Stimulated activated CD4-positive, alpha-beta T cell treated with anti-CD3 and anti-CD28 coated beads, Interleukin-1b, Interleukin-23, amount 100 ng/mL, for 48 hours (primary cell): ENCODE results near the gene AAMDC.

Experiments
- DNase-seq: peaks from one replicate; pipeline ENCODE4 v3.0.0-alpha.2; 2020

AAMDC gene

GRCh38 chr11:77820565-77821348 lies at the start of gene AAMDC, which contains the start of gene RSF1:
AAMDC (plus strand) TSS chr11:77821144; CDS start chr11:77842497, 21,353 bp downstream.
RSF1 (minus strand) TSS chr11:77820722; CDS start chr11:77820714, 8 bp downstream.
- DNase-seq, result peak; percentile 97

- DNase-seq, result no peak
Measured at GRCh38 chr11:77775936-77776335, 45.0 kb upstream of the AAMDC start.

DNA sequence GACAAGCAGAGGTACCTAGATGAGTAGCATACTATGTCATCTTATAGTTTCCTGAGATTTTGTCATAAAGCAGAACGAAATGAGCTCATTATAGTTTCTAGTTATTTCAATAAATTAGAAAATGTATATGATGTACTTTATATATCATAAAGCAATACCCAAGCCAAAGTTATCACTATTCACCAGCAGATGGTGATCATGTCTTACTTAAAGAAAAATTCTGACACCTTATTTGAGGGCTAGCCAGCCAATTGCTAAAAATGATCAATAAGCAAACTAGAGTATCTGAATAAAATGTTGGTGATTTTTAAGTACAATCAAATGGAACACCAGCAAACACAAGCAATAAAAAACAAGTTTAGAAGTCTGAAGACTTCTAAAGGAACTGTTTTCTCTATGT lies 44.5 kb upstream of the AAMDC start:
- DNase-seq, result no peak

DNA sequence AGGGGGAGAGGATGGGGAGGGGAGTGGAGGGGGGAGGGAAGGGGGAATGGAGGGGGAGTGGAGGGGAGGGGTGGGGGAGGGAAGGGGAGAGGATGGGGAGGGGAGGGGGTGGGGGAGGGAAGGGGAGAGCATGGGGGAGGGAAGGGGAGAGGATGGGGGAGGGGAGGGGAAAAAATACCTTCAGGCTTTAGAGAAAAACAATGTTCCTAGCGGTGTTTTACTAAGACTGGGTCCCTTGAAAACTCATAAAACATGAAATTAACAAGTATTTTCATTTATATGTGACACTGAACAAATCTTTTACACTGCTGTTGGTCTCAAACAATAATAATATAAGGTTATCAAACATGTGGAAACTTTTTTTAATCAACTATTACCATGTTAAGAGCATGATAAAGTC lies 42.8 kb upstream of the AAMDC start:
- no peak for DNase-seq

- no peak for DNase-seq
Measured at GRCh38 chr11:77778549-77778948, 42.4 kb upstream of the AAMDC start.

DNA sequence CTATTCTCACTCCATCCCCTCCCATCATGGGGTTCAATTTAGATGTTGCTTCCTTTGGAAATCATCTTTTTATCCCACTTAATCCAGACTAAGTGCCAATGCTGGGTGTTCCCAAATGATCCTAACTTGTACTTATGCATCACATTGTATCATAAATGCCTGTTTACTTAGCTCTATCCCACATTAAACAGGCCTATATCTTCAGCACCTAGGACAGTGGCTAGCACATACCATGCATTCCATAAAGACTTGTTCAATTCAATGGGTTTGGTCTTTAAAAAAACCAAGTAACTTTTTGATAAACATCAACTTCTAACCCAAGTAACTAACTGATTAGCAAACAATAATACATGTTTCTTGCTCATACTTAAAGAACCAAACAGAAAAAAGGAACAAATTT lies 41.0 kb upstream of the AAMDC start:
- no peak for DNase-seq

- DNase-seq, result no peak
Measured at GRCh38 chr11:77783025-77783424, 37.9 kb upstream of the AAMDC start.

- no peak for DNase-seq
Measured at GRCh38 chr11:77784572-77784971, 36.4 kb upstream of the AAMDC start.

DNA sequence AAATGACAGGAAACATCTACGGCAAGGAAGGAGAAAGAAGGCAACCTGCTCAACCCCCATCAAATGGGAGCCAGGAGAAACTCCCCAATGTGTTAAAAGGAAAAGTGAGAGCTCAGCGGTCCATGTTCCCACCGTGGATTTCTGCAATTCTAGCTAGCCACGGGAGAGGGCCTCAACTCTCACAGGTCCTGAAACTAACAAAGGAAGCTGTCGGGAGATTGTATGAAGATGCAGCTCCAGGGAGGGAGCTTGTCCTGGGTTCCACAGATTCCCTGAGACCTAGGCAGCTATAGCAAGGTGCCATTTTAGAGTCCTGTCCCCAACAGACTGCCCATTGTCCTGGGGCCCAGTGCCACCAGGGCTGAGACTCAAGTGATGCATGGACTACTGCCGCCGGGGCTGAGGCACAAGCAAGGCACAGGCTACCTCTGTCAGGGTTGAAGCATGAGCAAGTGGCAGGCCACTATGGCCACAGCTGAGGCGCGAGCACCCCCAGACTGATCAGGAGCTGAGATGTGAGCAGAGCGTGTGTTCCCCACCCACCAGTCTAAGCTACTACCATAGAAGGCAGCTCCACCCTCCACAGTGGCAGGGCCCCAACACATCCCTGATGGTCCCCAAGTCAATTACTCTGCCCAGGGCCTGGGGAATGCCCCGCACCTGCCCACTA lies 31.7 kb upstream of the AAMDC start:
- no peak for DNase-seq

- no peak for DNase-seq
Measured at GRCh38 chr11:77789731-77790476, 31.0 kb upstream of the AAMDC start.

DNA sequence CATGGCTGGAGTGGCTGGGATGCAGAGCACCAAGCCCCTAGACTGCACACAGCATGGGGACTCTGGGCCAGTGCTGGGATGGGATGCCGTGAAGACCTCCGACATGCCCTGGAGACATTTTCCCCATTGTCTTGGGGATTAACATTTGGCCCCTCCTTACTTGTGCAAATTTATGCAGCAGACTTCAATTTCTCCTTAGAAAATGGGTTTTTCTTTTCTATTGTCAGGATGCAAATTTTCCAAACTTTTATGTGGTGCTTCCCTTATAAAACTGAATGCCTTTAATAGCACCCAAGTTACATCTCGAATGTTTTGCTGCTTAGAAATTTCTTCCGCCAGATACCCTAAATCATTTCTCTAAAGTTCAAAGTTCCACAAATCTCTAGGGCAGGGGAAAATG lies 29.6 kb upstream of the AAMDC start:
- DNase-seq, result no peak

DNA sequence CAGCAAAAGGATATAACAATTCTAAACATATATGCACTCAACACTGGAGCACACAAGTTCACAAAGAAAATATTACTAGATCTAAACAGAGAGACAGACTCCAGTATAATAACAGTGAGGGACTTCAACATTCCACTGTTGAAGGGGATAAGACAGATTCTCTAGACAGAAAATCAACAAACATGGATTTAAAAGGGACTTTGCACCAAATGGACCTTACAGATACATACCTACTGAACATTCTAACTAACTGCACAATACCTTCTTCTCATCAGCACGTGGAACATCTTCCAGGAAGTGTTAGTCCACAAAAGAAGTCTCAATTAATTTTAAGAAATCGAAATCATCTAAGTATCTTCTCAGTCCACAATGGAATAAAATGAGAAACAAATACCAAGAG lies 27.0 kb upstream of the AAMDC start:
- no peak for DNase-seq

- DNase-seq, result no peak
Measured at GRCh38 chr11:77799338-77799737, 21.6 kb upstream of the AAMDC start.

DNA sequence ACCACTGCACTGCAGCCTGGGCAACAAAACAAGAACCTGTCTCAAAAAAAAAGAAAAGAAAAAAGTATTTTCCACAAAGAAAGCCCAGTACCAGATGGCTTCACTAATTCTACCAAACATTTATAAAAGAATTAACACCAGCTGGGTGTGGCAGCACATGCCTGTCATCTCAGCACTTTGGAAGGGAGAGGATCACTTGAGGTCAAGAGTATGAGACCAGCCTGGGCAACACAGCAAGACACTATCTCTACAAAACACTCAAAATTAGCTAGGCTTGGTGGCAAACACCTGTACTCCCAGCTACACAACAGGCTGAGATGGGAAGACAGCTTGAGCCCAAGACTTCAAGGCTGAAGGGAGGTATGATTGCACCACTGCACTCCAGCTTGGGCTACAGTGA lies 20.5 kb upstream of the AAMDC start:
- DNase-seq, result no peak

GRCh38 chr11:77801477-77801876 lies 19.5 kb upstream of the AAMDC start:
- no peak for DNase-seq

- no peak for DNase-seq
Measured at GRCh38 chr11:77806415-77806814, 14.5 kb upstream of the AAMDC start.

DNA sequence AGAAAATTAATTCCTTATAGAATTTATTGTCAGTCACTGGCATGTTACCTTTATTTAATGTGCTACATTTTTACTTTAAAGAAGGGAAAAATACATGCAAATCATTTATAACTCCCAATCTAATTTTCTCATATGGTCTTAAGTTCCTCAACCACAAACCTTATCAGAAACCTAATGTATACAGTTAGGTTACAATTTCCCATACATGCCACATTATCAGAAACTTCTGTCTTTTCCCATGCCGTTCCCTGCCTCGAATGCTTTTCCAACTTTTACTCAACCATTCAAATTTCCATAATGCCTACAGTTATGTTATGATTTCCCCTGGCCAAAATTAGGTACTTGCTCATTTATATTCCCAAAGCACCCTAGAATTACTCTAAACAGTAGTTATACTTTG lies 14.0 kb upstream of the AAMDC start:
- no peak for DNase-seq

- no peak for DNase-seq
Measured at GRCh38 chr11:77813256-77813655, 7.7 kb upstream of the AAMDC start.

GRCh38 chr11:77814848-77815247 lies 6.1 kb upstream of the AAMDC start:
- no peak for DNase-seq

- DNase-seq, result no peak
Measured at GRCh38 chr11:77815459-77815858, 5.5 kb upstream of the AAMDC start.

DNA sequence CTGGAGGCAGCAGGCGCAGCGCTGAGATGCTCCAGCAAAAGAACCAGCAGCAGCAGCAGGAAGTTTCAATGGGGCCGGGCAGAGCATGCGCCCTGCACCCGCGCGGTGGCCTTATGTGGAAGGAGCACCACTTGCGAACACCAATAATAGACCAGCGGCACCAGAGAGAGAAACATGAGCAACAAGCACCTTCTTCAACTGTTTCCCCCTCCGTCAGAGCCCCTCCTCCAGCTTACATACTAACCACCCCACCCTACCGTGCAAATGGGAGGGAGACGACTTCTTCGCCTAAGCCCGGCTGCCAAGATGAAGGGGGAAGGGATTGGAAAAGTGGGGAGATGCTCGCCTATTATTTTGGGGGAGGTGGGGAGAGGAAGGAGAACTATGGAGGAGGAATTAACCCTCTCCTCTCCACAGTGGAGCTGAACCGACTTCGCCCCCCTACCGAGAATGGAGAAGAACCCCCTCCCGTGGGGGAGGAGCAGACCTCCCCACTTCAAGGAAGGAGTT lies 1.5 kb upstream of the AAMDC start:
- DNase-seq, result peak; percentile 84

DNA sequence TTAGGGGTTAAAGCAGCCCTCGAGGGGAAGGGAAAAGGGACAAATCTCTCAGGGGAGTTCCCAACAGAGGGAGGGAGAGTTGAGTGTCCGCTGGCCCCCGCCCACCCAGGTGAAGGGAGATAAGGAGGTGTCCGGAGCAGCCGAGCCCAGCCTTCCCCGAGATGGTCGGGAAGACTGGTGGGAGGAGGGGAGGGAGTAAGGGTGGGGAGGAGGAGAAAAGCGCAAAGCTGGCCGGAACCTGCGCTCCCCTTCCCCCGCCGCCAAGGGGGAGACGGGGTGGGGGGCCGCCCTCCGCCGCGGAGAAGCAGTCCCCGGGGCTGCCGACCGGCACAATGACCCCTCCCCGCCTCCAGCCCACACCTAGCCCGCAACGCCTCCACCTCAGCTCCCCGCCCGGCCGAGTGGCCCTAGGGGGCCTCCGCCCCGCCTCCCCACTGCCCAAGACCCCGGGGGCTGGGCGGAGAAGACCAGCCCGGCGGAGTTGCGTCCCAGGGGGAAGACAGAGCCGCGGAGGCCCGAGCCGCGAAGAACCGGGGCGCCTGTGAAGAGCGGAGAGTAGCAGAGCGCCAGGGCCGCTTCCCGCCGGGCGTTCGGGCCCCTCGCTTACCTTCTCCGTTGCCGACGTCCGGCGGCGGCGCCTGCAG lies 901 bp upstream of the AAMDC start:
- peak; percentile 25 for DNase-seq

DNA sequence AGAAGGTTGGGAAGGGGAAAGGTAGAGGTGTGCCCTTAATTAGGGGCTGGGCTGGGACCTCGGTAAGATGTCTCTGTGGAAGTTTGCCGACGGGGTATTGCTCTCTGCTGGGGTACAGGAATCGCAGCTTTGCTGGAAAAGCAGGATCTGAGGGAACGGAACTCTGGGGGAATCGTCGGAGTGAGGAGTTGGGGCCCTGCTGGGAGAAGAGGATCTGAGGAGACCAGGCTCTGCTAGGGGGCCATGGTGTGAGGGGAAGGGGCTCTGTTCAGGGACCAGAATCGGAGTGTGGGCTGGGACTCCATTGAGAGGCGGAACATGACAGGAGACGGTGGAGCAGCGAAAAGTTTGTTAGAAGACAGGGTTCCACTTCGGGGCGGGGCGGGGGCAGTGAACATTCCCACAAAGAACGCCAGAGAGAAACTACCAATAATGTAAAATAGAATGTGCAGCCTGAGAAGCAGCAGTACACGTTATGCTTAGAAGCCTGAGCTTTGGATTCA lies 456 bp downstream of the AAMDC start:
- DNase-seq, result no peak
